Type B pancreatic cell (in vitro differentiated cells): ENCODE data around the gene WNT11. TPM values are rescaled to one million over a fixed set of nuclear protein-coding genes. Genes with fewer than 3 reads are reported as not detected.

ENCODE experiments used
- DNase-seq: peaks from one replicate; pipeline ENCODE4 v3.0.0; 2021; ENCODE audit warnings: mixed read lengths; ENCODE audit not compliant: unreplicated experiment; ENCODE audit errors: extremely low spot score
- H3K27ac Mint-ChIP-seq: 2 replicates; pipeline ENCODE4 v1.8.0; 2021; ENCODE audit warnings: mild to moderate bottlenecking, mixed read lengths
- H3K27me3 Mint-ChIP-seq: 2 replicates; pipeline ENCODE4 v1.8.0; 2021; ENCODE audit warnings: mixed read lengths
- H3K36me3 Mint-ChIP-seq: 2 replicates; pipeline ENCODE4 v1.8.0; 2021; ENCODE audit warnings: mixed read lengths
- H3K4me1 Mint-ChIP-seq: one replicate; pipeline ENCODE4 v1.8.0; 2021; ENCODE audit warnings: mixed read lengths; ENCODE audit not compliant: unreplicated experiment
- H3K4me3 Mint-ChIP-seq: 2 replicates; pipeline ENCODE4 v1.8.0; 2021; ENCODE audit warnings: mild to moderate bottlenecking, mixed read lengths
- H3K9me3 Mint-ChIP-seq: 2 replicates; pipeline ENCODE4 v1.8.0; 2021; ENCODE audit warnings: mixed read lengths
- total RNA-seq: library from RNA; stranded (reverse); gene quantifications from 2 replicates; pipeline ENCODE4 v1.2.1, GENCODE V29; 2021; ENCODE audit warnings: low replicate concordance
- TF ChIP-seq, protein P1 (sequence below): fragments of 200-600 bp; sonication (generic); conservative IDR thresholded peaks from 2 replicates; pipeline ENCODE4 v1.5.0; 2021; ENCODE audit warnings: antibody characterized with exemption, mild to moderate bottlenecking

Gene WNT11
- total RNA-seq, 1 donor from 2014 or later, result 18.2 TPM

GRCh38 chr11:76190376-76190775 lies 15.9 kb downstream of the WNT11 start:
- TF ChIP-seq, protein P1, sequence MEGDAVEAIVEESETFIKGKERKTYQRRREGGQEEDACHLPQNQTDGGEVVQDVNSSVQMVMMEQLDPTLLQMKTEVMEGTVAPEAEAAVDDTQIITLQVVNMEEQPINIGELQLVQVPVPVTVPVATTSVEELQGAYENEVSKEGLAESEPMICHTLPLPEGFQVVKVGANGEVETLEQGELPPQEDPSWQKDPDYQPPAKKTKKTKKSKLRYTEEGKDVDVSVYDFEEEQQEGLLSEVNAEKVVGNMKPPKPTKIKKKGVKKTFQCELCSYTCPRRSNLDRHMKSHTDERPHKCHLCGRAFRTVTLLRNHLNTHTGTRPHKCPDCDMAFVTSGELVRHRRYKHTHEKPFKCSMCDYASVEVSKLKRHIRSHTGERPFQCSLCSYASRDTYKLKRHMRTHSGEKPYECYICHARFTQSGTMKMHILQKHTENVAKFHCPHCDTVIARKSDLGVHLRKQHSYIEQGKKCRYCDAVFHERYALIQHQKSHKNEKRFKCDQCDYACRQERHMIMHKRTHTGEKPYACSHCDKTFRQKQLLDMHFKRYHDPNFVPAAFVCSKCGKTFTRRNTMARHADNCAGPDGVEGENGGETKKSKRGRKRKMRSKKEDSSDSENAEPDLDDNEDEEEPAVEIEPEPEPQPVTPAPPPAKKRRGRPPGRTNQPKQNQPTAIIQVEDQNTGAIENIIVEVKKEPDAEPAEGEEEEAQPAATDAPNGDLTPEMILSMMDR, result no peak
- no peak for DNase-seq
- H3K27me3 Mint-ChIP-seq, result peaks cover 3% of the 10 kb centered on the region
- no peak overlapping the region for H3K27ac Mint-ChIP-seq
- H3K36me3 Mint-ChIP-seq, result peaks cover 9% of the 10 kb centered on the region
- no peaks in the 10 kb centered on the region for H3K9me3 Mint-ChIP-seq
- no peak overlapping the region for H3K4me3 Mint-ChIP-seq
- peaks cover 18% of the 10 kb centered on the region for H3K4me1 Mint-ChIP-seq

DNA sequence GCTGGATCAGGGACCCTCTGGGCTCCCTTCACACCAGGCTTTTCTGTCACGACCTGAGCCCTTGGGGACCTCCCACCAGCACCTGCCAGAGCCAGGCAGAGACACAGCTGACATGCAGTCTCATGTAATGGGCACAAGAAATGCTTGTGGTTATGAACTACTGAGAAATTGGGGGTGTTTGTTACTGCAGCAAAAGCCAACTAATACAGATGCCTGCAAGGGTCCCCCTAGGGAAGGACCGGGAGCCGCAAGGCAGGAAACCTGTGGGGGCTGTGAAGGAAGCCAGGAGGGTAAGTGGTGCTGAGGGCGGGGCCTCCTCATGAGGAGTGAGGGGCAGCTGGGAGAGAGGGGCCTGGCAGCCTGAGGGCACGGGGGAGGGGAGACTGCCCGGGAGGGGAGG lies 16.6 kb downstream of the WNT11 start:
- Mint-ChIP-seq H3K27ac (no peak overlapping the region), H3K4me1 (peaks cover 20% of the 10 kb centered on the region), H3K27me3 (peaks cover 3% of the 10 kb centered on the region), H3K9me3 (no peaks in the 10 kb centered on the region), H3K36me3 (peaks cover 10% of the 10 kb centered on the region), H3K4me3 (no peak overlapping the region)
- no peak for DNase-seq
- TF ChIP-seq, protein P1, result no peak

DNA sequence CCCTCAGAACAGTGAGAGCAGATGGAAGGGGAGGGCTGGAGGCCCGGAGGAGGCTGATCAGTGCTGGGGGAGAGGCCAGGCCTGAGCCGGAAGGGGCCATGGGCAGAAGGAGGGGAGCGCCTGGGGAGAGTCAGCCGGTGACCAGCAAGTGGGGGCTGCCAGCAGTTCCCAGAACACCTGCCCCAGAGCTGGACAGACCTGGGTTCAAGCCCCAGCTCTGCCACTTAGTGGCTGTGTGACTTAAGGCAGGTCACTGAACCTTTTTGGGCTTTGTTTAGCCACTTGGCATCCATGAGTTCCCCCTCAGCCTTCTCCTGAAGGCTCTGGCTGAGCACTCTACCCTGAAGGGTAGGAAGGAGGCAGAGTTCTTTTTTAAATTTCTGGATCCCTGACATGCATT lies 17.4 kb downstream of the WNT11 start:
- no peak overlapping the region for H3K4me3 Mint-ChIP-seq
- TF ChIP-seq, protein P1, result no peak
- peaks cover 20% of the 10 kb centered on the region for H3K4me1 Mint-ChIP-seq
- H3K9me3 Mint-ChIP-seq, result no peaks in the 10 kb centered on the region
- DNase-seq, result no peak
- H3K36me3 Mint-ChIP-seq, result peaks cover 10% of the 10 kb centered on the region
- peak overlapping the region; percentile 10 for H3K27ac Mint-ChIP-seq
- H3K27me3 Mint-ChIP-seq, result peaks cover 3% of the 10 kb centered on the region

DNA sequence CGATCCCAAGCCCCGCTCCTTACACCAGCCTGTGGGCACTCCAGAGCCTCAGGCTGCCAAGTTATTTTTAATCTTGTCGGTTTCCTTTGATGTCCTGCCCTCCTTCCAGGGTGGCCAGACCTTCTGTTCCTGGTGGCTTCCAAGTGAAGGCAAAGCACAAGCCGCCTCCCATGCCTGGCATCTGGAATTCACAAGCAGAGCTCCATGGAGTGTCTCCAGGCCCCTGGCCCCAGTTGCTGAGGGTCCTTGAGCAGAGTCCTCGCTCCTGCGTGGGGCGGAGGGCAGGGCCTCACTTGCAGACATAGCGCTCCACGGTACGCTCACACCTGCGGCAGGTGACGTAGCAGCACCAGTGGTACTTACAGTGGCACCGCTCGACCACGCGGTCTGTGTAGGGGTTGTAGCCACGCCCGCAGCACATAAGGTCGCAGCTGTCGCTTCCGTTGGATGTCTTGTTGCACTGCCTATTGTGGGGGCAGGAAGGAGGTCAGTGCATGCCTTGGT lies 19.5 kb downstream of the WNT11 start:
- H3K4me1 Mint-ChIP-seq, result peaks cover 27% of the 10 kb centered on the region
- peaks cover 10% of the 10 kb centered on the region for H3K36me3 Mint-ChIP-seq
- H3K27me3 Mint-ChIP-seq, result peaks cover 3% of the 10 kb centered on the region
- TF ChIP-seq, protein P1, result no peak
- H3K4me3 Mint-ChIP-seq, result no peak overlapping the region
- DNase-seq, result no peak
- no peak overlapping the region for H3K27ac Mint-ChIP-seq
- H3K9me3 Mint-ChIP-seq, result no peaks in the 10 kb centered on the region

DNA sequence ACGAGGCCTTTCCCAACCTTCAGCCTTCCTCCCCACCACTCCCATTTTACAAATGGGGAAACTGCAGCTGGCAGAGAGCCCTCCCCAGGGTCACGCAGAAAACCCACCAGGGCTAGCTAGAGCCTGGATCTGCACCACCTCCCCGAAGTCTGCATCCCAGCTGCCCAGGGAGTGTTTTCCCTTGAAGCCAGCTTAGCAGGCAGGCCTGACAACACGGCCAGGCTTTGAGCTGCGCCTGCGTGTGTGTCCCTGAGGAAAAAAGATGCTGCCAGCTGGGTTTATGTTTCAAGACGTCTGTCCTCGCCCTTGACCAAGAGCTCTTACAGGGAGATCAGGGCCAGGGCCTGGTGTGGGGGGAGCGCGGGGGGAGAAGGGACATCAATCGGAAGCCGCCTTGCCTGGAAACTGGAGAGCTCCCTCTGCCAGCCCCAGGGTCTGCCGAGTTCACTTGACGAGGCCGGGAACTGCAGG lies 20.3 kb downstream of the WNT11 start:
- H3K4me1 Mint-ChIP-seq, result peaks cover 23% of the 10 kb centered on the region
- peak overlapping the region; percentile 53 for H3K4me3 Mint-ChIP-seq
- no peak for DNase-seq
- peak overlapping the region; percentile 65 for H3K27ac Mint-ChIP-seq
- peaks cover 3% of the 10 kb centered on the region for H3K27me3 Mint-ChIP-seq
- no peaks in the 10 kb centered on the region for H3K9me3 Mint-ChIP-seq
- H3K36me3 Mint-ChIP-seq, result peaks cover 7% of the 10 kb centered on the region
- TF ChIP-seq, protein P1, result no peak

DNA sequence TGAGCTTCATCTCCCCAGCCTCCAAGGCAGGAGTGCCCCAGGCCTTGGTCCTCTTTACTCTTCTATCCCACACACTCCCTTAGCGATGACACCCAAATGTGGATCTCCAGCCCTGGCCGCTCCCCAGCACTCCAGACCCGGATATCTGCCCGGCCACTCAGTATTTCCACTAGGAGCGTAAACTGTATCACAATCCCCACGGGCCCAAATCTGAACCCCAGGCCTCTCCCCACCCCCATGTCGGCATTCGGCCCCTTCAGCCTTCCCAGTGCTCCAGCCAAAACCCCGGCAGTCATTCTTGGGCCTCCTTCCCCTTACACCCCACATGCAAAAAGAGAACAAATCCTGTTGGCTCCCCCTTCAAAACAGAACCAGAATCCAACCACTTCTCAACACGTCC lies 20.8 kb downstream of the WNT11 start:
- H3K27me3 Mint-ChIP-seq, result peaks cover 3% of the 10 kb centered on the region

More for the DNA sequence above, 20.8 kb downstream of the WNT11 start:
- Mint-ChIP-seq H3K9me3 (no peaks in the 10 kb centered on the region), H3K4me1 (peaks cover 23% of the 10 kb centered on the region), H3K27ac (peak overlapping the region; percentile 65), H3K36me3 (peaks cover 7% of the 10 kb centered on the region), H3K4me3 (peak overlapping the region; percentile 53)
- TF ChIP-seq, protein P1, result no peak
- DNase-seq, result no peak
